GM12875 (cell line): Measurements from ENCODE around the gene CAB39.

Experiments used
- H3K4me3 ChIP-seq: one replicate; pipeline ENCODE4 v1.5.1; 2011; ENCODE audit warnings: low read depth, low read length, control low read depth
- CTCF ChIP-seq: IDR thresholded peaks from 2 replicates; pipeline ENCODE4 v1.5.1; 2011; ENCODE audit warnings: low read depth, mild to moderate bottlenecking, control low read depth, inconsistent platforms, low read length, moderate library complexity, borderline replicate concordance; ENCODE audit not compliant: insufficient read depth

CAB39 gene

DNA sequence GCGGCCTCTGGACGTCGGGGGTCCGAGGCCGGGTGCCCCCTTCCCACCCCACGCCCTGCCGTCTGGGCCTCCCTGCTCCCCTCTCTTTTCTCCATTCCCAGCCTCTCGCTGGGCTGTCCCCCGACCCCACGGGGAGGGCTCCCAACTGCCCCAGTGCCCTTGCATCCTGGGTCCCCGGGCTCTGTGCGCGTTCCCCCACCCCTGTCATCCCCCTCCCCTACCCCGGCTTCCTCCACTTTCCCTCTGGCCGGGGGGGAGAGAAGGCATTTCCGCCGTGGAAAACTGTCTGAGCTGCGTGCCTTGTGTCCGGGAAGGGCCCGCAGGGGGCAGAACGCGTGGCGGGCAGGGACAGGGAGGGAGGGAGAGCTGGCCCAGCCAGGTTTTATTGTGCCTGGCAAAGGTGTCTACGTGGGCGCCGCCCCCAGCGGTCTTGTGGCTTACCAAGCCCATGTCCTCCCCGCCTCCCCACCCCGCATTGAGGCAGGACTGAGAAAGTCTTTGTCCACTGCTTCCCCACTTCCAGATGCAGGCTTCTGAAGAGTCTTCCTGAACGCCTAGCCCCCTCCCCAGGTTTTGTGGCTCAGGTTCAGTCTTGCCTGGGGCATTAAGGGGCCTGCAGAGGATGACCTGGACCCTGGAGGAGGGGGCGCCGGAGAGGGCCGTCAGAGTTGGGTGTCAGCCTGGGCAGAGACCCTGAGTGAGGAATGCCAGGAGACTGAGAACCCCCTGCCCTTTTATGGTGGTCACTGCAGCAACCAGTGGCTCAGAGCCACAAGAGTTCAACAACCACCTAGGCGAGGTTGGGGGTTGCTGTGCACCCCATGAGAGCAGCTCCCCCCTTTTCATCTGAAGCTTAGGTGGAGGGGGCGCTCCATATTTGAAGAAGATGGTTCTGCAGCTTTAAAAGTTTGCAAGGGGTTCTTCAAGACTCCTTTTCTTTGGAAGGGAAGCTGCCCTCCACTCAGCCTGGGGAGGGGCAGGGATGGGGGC is 153.4 kb downstream of the CAB39 start:
- H3K4me3 ChIP-seq = peak overlapping the region; percentile 89
- no peak for TF ChIP-seq CTCF

GRCh38 chr2:230866756-230867523 is 154.3 kb downstream of the CAB39 start:
- no peak for TF ChIP-seq CTCF
- H3K4me3 ChIP-seq = peak overlapping the region; percentile 89

DNA sequence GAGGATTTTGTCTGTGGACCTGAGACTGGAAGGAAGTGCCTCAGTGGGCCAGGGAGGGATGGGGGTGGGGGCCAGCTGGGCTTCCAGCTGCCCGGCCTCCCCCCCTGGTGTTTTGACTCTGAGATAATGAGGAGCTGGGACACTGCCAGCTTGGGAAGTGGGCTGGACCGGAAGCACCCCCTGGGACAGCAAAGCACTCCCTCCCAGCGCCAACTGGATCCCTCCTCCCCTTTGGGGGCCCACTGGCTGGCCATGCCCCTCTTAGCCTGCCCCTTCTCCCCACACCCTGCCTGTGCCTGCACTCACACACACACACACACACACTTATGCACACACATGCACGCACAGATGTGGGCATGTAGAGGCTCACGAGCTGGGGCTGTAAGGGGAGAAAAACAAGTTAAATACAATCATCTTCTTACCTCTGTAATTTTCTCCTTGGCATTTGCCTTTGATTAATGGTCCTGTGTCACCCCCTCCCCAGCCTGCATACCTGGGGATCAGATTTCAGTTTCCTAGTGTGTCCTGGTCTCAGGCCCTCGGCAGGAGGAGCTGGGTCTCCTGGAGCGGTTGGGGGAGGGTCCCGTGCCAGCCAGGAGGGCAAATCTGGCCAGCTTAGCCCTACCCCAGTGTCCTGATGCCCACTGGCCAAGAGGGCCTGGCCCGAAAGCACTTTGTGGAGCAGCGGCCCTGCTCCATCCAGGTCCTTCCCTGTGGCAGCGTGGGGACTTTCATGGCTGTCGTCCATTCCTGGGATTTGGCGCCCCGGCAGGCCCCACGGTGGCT is 155.7 kb downstream of the CAB39 start:
- TF ChIP-seq CTCF = no peak

DNA sequence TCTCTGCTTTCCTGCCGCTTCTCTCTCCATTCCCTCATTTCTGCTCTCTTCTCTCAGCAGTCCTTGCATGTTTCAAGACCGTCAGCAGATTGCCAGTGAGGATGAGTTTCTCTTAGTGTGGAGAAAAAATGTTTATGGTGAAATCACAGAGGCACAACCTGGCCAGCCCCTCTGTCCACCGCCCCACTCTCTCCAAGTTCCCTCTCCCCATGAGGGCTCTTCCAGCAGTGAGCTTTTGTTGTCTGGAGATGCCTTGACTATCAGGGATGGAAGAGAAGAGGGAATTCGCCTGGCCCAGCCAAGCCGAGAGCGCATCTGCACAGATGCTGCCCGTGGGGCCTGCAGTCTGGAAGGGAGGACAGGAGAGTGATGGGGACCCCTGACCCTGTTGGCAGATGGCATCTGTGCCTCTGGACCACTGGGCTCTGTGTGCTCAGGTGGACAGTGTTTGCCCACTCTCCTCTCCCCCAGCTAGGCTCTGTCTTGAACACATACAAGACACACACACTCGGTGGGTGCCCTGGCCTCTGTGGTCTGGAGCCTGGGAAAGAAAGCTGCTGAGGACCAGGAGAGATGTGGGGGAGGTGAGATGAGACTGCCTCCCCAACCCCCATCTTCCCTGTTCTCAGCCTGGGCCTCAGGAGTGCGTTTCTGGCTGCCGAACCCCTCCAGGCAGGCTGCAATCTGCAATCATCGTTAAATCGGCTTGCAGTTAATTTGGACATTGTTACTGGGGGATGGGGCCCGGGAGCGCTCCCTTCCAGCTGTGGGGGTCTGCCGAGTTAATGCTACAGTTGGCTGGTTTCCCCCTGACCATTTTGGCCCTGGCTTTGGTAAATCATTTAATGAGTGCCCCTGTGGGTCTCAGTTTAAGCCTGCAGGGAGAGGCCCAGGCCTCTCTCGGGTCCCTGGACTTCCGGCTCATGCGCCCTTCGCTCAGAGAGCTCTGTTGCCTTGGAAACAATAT is 156.6 kb downstream of the CAB39 start:
- no peak for TF ChIP-seq CTCF
- H3K4me3 ChIP-seq = no peak overlapping the region

More for the DNA sequence above, 155.7 kb downstream of the CAB39 start:
- H3K4me3 ChIP-seq = no peak overlapping the region

DNA sequence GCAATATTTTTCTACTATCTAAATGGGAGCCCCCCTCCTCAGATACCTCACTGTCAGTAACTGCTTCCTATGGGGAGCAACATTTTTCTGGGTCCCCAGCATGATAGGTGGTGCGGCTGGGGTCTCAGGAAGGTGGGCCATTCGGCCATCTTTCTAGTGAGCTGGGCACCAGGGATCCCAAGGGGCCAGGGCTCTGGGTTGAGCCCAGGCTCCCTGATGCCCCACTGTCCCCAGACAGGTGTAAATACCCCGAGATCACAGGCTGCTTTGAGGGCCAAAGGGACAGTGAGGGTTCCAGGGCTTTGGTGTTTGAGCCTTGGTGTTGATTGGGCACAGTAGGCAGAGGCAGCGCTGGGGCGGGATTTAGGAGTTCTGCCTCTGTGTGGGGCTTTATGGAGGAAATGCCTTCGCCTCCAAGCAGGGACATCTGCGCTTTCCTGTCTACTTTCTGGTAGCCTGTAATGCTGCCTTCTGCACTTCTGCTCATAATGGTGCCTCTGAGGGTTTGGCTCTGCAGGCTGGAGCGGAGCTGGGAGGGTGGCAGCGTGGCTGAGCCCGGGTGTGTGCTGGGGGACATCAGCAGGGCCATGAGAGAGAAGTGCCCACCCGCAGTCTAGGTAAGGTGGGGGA is 157.4 kb downstream of the CAB39 start:
- TF ChIP-seq CTCF = no peak
- peak overlapping the region; percentile 33 for H3K4me3 ChIP-seq
